WTC11 (cell line): ENCODE results near the gene WNT1. TPM values are rescaled to one million over a fixed set of nuclear protein-coding genes. Genes with fewer than 3 reads are reported as not detected.
A peak's percentile ranks its signal among the peaks of the same experiment; 100 is the strongest.

Source experiments
- ATAC-seq: fragments of 200-7000 bp; cut with Tn5 transposase; 2 replicates; pipeline ENCODE4 v1.10.0; 2021; ENCODE audit warnings: mild to moderate bottlenecking, moderate library complexity
- CTCF ChIA-PET: fragments of 300-600 bp; sonication (Branson Sonifier 250); formaldehyde crosslinking; loops from one replicate; lab custom pipeline; 2021; ENCODE audit warnings: antibody characterized with exemption; lab: Charles Lee
- POLR2A ChIA-PET: fragments of 350-600 bp; sonication (Branson Sonifier 250); formaldehyde crosslinking; loops from one replicate; lab custom pipeline; 2021; ENCODE audit warnings: antibody characterized with exemption; lab: Charles Lee
- DNase-seq: peaks from one replicate; pipeline ENCODE4 v3.0.0; 2021; ENCODE audit warnings: low spot score
- H3K27ac Mint-ChIP-seq: 2 replicates; pipeline ENCODE4 v1.8.0; 2021; ENCODE audit warnings: mixed read lengths
- H3K27me3 Mint-ChIP-seq: 2 replicates; pipeline ENCODE4 v1.8.0; 2021; ENCODE audit warnings: low read depth, mild to moderate bottlenecking, moderate library complexity, mixed read lengths
- H3K36me3 Mint-ChIP-seq: 2 replicates; pipeline ENCODE4 v1.8.0; 2021; ENCODE audit warnings: mixed read lengths
- H3K4me1 Mint-ChIP-seq: 2 replicates; pipeline ENCODE4 v1.8.0; 2022; ENCODE audit warnings: mixed read lengths
- H3K4me3 Mint-ChIP-seq: 2 replicates; pipeline ENCODE4 v1.8.0; 2021; ENCODE audit warnings: mild to moderate bottlenecking, moderate library complexity, mixed read lengths
- H3K9me3 Mint-ChIP-seq: 2 replicates; pipeline ENCODE4 v1.8.0; 2021; ENCODE audit warnings: mixed read lengths
- ATF1 ChIP-seq: sonication (generic); formaldehyde crosslinking; IDR thresholded peaks from 2 replicates; pipeline ENCODE4 v1.8.1; 2023; ENCODE audit warnings: mild to moderate bottlenecking, moderate library complexity, missing genetic modification reagents
- JUN ChIP-seq: sonication (generic); formaldehyde crosslinking; IDR thresholded peaks from 2 replicates; pipeline ENCODE4 v1.8.0; 2023; ENCODE audit warnings: mild to moderate bottlenecking, missing genetic modification reagents
- KAT7 ChIP-seq: sonication (generic); formaldehyde crosslinking; IDR thresholded peaks from 2 replicates; pipeline ENCODE4 v1.8.1; 2023; ENCODE audit warnings: missing genetic modification reagents, mild to moderate bottlenecking, borderline replicate concordance
- TP53 ChIP-seq: sonication (generic); formaldehyde crosslinking; IDR thresholded peaks from 2 replicates; pipeline ENCODE4 v1.8.1; 2023; ENCODE audit warnings: mild to moderate bottlenecking, missing genetic modification reagents
- ZNF671 ChIP-seq: fragments of 250-450 bp; sonication (Bioruptor Pico); IDR thresholded peaks from 2 replicates; pipeline ENCODE4 v1.8.0; 2021; ENCODE audit warnings: mild to moderate bottlenecking
- total RNA-seq: library from RNA; stranded (reverse); gene quantifications from 3 replicates; pipeline ENCODE4 v1.2.3, GENCODE V29; 2021
- TF ChIP-seq, protein P1 (sequence below): fragments of 200-600 bp; IDR thresholded peaks from 2 replicates; pipeline ENCODE4 v1.8.0; 2022; ENCODE audit warnings: antibody characterized with exemption
- TF ChIP-seq, protein P2 (sequence below): sonication (generic); formaldehyde crosslinking; IDR thresholded peaks from 2 replicates; pipeline ENCODE4 v1.8.0; 2023; ENCODE audit warnings: mild to moderate bottlenecking, missing genetic modification reagents
- TF ChIP-seq, protein P3 (sequence below): fragments of 250-450 bp; sonication (Bioruptor Pico); IDR thresholded peaks from 2 replicates; pipeline ENCODE4 v1.9.0; 2021; ENCODE audit warnings: mild to moderate bottlenecking, borderline replicate concordance
- TF ChIP-seq, protein P4 (sequence below): fragments of 250-450 bp; sonication (Bioruptor Pico); IDR thresholded peaks from 2 replicates; pipeline ENCODE4 v2.1.2; 2022; ENCODE audit warnings: mild to moderate bottlenecking, moderate library complexity
- TF ChIP-seq, protein P5 (sequence below): sonication (generic); formaldehyde crosslinking; IDR thresholded peaks from 2 replicates; pipeline ENCODE4 v1.8.1; 2023; ENCODE audit warnings: mild to moderate bottlenecking, missing genetic modification reagents
- TF ChIP-seq, protein P6 (sequence below): sonication (generic); formaldehyde crosslinking; IDR thresholded peaks from 2 replicates; pipeline ENCODE4 v1.8.1; 2022; ENCODE audit warnings: low read depth, missing genetic modification reagents, borderline replicate concordance
- TF ChIP-seq, protein P7 (sequence below): sonication (generic); formaldehyde crosslinking; IDR thresholded peaks from 2 replicates; pipeline ENCODE4 v1.8.1; 2023; ENCODE audit warnings: mild to moderate bottlenecking, missing genetic modification reagents, moderate library complexity

The WNT1 gene
- total RNA-seq, 1 experiment from 2014 or later = not detected

DNA sequence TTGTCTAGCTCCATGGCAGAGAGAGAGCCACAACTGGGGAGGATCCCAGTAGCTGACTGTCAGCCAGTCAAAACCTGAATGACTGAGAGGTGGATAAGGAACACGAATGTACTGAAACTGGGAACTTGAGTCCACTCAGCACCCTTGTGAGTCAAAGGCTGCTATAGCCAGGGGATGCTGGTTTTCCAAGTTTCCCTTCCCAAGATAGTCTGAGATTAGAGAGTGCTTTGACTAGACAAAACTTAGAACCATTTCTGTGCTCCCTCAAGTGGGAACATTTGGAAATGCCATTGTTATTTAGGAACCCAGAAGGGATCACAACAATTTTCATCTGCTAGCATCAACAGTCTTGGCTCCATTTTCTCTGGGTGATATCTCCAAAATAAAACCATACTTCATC lies 36.4 kb downstream of the WNT1 start (continued):
- TF ChIP-seq, protein P1, sequence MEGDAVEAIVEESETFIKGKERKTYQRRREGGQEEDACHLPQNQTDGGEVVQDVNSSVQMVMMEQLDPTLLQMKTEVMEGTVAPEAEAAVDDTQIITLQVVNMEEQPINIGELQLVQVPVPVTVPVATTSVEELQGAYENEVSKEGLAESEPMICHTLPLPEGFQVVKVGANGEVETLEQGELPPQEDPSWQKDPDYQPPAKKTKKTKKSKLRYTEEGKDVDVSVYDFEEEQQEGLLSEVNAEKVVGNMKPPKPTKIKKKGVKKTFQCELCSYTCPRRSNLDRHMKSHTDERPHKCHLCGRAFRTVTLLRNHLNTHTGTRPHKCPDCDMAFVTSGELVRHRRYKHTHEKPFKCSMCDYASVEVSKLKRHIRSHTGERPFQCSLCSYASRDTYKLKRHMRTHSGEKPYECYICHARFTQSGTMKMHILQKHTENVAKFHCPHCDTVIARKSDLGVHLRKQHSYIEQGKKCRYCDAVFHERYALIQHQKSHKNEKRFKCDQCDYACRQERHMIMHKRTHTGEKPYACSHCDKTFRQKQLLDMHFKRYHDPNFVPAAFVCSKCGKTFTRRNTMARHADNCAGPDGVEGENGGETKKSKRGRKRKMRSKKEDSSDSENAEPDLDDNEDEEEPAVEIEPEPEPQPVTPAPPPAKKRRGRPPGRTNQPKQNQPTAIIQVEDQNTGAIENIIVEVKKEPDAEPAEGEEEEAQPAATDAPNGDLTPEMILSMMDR = no peak

DNA sequence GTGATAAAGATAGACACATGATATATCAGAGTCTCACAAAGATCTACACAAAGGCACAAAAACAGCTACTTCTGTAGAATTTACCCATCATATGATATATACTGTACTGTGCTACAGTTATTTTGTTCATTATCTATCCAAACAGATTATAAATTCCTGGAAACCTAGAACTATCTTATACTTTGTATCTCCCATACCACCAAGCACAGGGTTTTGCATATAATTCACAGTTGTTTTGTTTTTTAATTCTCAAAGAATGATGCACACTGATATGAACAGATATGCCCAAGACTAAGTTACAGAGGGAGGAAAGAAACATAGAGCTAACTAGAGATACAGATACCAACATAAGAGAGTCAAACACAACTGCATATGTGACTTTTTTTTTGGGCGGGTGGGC lies 37.1 kb downstream of the WNT1 start:
- Mint-ChIP-seq H3K36me3 (peaks cover 3% of the 10 kb centered on the region; the same call in 1 of the 2 replicates), H3K27ac (no peak overlapping the region), H3K4me3 (no peak overlapping the region), H3K9me3 (no peaks in the 10 kb centered on the region)
- ATAC-seq = no peak
- no peak for TF ChIP-seq TP53 (CRISPR knock-in tag)
- TF ChIP-seq, protein P2, sequence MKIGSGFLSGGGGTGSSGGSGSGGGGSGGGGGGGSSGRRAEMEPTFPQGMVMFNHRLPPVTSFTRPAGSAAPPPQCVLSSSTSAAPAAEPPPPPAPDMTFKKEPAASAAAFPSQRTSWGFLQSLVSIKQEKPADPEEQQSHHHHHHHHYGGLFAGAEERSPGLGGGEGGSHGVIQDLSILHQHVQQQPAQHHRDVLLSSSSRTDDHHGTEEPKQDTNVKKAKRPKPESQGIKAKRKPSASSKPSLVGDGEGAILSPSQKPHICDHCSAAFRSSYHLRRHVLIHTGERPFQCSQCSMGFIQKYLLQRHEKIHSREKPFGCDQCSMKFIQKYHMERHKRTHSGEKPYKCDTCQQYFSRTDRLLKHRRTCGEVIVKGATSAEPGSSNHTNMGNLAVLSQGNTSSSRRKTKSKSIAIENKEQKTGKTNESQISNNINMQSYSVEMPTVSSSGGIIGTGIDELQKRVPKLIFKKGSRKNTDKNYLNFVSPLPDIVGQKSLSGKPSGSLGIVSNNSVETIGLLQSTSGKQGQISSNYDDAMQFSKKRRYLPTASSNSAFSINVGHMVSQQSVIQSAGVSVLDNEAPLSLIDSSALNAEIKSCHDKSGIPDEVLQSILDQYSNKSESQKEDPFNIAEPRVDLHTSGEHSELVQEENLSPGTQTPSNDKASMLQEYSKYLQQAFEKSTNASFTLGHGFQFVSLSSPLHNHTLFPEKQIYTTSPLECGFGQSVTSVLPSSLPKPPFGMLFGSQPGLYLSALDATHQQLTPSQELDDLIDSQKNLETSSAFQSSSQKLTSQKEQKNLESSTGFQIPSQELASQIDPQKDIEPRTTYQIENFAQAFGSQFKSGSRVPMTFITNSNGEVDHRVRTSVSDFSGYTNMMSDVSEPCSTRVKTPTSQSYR (CRISPR knock-in tag) = no peak
- TF ChIP-seq, protein P3, sequence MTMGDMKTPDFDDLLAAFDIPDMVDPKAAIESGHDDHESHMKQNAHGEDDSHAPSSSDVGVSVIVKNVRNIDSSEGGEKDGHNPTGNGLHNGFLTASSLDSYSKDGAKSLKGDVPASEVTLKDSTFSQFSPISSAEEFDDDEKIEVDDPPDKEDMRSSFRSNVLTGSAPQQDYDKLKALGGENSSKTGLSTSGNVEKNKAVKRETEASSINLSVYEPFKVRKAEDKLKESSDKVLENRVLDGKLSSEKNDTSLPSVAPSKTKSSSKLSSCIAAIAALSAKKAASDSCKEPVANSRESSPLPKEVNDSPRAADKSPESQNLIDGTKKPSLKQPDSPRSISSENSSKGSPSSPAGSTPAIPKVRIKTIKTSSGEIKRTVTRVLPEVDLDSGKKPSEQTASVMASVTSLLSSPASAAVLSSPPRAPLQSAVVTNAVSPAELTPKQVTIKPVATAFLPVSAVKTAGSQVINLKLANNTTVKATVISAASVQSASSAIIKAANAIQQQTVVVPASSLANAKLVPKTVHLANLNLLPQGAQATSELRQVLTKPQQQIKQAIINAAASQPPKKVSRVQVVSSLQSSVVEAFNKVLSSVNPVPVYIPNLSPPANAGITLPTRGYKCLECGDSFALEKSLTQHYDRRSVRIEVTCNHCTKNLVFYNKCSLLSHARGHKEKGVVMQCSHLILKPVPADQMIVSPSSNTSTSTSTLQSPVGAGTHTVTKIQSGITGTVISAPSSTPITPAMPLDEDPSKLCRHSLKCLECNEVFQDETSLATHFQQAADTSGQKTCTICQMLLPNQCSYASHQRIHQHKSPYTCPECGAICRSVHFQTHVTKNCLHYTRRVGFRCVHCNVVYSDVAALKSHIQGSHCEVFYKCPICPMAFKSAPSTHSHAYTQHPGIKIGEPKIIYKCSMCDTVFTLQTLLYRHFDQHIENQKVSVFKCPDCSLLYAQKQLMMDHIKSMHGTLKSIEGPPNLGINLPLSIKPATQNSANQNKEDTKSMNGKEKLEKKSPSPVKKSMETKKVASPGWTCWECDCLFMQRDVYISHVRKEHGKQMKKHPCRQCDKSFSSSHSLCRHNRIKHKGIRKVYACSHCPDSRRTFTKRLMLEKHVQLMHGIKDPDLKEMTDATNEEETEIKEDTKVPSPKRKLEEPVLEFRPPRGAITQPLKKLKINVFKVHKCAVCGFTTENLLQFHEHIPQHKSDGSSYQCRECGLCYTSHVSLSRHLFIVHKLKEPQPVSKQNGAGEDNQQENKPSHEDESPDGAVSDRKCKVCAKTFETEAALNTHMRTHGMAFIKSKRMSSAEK (CRISPR knock-in tag) = no peak
- TF ChIP-seq, all 79 proteins: peak for 0
- CTCF ChIA-PET = interaction anchor here (1.2 to 3.5 kb wide), 5 partner anchors 17 to 73 kb away, joined by 4 to 60 read pairs (median 12); partner anchors contain the start of gene DDN
- peaks cover 6% of the 10 kb centered on the region for H3K27me3 Mint-ChIP-seq
- DNase-seq = no peak
- POLR2A ChIA-PET = interaction anchor here (1.0 kb wide), 1 partner anchor 45 kb away, joined by 3 read pairs; no protein-coding TSS in a partner anchor
- H3K4me1 Mint-ChIP-seq = peaks cover 16% of the 10 kb centered on the region

DNA sequence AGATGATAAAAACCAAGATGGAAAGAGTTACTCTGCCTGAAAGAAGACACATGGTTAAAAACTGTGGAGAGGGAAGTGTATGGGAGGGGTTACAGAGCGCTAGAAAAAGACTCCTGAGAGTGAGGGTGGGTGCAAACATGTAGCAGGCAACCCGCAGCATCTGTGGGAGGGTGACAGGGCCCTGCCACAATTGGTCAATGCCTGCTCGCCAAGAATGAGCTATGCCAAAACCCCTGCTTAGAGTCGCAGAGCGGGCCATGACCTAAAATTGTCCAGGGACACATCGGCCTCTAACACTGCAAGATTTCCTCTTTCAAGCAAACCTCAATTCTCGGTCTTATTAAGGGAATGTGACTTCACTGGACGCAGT lies 39.8 kb downstream of the WNT1 start:
- H3K27ac Mint-ChIP-seq = peak overlapping the region; percentile 95
- H3K4me3 Mint-ChIP-seq = peak overlapping the region; percentile 91
- ATAC-seq = peak; percentile 1; the same call in 1 of the 2 replicates
- peaks cover 6% of the 10 kb centered on the region for H3K27me3 Mint-ChIP-seq
- no peaks in the 10 kb centered on the region for H3K9me3 Mint-ChIP-seq
- H3K36me3 Mint-ChIP-seq = peaks cover 14% of the 10 kb centered on the region
- ChIA-PET POLR2A (interaction anchor here (0.5 to 0.6 kb wide), 2 partner anchors 21 to 256 kb away, joined by 3 to 5 read pairs; no protein-coding TSS in a partner anchor), CTCF (interaction anchor here (0.6 to 3.5 kb wide), 16 partner anchors 10 to 229 kb away, joined by 3 to 60 read pairs (median 6); partner anchors contain the start of genes ADCY6, ARF3, DDN and WNT10B)
- peaks cover 16% of the 10 kb centered on the region for H3K4me1 Mint-ChIP-seq
- no peak for DNase-seq
- no peak for TF ChIP-seq ATF1
- TF ChIP-seq, protein P4, sequence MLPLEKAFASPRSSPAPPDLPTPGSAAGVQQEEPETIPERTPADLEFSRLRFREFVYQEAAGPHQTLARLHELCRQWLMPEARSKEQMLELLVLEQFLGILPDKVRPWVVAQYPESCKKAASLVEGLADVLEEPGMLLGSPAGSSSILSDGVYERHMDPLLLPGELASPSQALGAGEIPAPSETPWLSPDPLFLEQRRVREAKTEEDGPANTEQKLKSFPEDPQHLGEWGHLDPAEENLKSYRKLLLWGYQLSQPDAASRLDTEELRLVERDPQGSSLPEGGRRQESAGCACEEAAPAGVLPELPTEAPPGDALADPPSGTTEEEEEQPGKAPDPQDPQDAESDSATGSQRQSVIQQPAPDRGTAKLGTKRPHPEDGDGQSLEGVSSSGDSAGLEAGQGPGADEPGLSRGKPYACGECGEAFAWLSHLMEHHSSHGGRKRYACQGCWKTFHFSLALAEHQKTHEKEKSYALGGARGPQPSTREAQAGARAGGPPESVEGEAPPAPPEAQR (CRISPR knock-in tag) = no peak
- no peak for TF ChIP-seq JUN (CRISPR knock-in tag)
- TF ChIP-seq, protein P5, sequence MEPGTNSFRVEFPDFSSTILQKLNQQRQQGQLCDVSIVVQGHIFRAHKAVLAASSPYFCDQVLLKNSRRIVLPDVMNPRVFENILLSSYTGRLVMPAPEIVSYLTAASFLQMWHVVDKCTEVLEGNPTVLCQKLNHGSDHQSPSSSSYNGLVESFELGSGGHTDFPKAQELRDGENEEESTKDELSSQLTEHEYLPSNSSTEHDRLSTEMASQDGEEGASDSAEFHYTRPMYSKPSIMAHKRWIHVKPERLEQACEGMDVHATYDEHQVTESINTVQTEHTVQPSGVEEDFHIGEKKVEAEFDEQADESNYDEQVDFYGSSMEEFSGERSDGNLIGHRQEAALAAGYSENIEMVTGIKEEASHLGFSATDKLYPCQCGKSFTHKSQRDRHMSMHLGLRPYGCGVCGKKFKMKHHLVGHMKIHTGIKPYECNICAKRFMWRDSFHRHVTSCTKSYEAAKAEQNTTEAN (CRISPR knock-in tag) = no peak
- TF ChIP-seq, protein P6, sequence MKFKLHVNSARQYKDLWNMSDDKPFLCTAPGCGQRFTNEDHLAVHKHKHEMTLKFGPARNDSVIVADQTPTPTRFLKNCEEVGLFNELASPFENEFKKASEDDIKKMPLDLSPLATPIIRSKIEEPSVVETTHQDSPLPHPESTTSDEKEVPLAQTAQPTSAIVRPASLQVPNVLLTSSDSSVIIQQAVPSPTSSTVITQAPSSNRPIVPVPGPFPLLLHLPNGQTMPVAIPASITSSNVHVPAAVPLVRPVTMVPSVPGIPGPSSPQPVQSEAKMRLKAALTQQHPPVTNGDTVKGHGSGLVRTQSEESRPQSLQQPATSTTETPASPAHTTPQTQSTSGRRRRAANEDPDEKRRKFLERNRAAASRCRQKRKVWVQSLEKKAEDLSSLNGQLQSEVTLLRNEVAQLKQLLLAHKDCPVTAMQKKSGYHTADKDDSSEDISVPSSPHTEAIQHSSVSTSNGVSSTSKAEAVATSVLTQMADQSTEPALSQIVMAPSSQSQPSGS (CRISPR knock-in tag) = no peak
- TF ChIP-seq ZNF671 (CRISPR knock-in tag) = no peak
- TF ChIP-seq, protein P3 (CRISPR knock-in tag) = no peak
- TF ChIP-seq KAT7 (CRISPR knock-in tag) = no peak
- TF ChIP-seq, protein P7, sequence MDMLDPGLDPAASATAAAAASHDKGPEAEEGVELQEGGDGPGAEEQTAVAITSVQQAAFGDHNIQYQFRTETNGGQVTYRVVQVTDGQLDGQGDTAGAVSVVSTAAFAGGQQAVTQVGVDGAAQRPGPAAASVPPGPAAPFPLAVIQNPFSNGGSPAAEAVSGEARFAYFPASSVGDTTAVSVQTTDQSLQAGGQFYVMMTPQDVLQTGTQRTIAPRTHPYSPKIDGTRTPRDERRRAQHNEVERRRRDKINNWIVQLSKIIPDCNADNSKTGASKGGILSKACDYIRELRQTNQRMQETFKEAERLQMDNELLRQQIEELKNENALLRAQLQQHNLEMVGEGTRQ (CRISPR knock-in tag) = no peak
